NCI-H524 (cell line): ENCODE measurements around the gene CMTR1.

ENCODE experiments used
- DNase-seq, 2 experiments: peaks; one replicate each; lab custom pipeline; 2025; lab: John Stamatoyannopoulos, UW

The CMTR1 gene

DNA sequence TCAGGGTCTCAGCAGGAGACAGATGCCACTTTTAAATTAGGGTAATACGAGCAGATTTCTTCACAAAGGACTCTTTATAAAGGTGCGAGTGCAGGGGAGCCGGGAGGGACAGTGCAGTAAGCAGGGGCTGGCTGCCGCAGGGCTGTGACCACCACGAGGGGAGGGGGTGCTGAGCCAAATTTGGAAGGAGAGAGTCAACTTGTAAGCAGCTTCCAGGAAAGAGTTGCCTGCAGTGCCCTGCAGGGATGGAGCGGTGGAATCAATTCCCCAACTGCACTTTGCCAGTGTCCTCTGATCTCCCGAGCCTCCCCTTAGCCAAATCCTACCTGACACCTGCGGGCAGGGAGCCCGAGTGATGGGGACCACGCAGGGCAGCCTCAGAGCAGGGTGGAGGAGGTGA lies 80.6 kb downstream of the CMTR1 start:
- DNase-seq, result no peak

DNA sequence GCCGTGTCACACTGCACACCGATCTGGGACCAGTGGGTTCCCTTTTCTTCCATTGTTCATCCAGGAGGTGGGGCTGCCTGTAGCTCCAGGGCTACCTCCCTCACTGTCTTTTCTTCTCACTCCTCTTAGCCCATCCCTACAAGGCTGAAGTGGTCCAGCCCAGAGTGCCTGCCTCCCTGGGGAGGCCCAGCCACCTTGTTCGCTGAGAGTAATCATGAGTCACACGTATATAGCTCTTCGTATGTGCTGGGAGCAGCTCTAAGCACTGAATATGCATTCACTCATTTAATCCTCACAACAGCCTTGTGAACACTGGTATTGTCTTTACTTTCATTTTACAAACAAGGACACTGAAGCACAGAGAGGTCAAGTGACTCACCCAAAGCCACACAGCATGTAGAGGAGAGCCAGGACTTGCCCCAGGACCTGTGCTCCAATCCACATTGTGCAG lies 81.3 kb downstream of the CMTR1 start:
- no peak for DNase-seq

DNA sequence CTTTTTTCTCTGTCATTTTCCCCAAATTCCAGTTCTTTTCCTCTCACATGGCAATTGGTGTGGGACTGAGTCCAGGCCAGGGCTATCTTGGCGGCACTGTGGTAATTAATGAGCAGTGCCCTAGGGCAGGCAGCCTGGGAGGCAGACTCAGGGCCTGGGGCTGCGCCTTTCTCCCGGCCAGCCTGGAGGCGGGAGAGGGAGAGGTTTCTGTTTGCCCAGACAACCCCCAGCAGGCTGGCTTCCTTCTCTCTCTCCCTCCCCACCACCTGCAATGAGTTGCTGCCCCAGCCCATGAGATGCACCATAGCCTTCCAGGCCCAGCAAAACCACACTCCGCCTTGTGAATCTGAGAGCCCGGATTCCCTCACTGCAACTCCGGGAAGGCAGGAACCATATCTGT lies 81.8 kb downstream of the CMTR1 start:
- DNase-seq, result no peak

DNA sequence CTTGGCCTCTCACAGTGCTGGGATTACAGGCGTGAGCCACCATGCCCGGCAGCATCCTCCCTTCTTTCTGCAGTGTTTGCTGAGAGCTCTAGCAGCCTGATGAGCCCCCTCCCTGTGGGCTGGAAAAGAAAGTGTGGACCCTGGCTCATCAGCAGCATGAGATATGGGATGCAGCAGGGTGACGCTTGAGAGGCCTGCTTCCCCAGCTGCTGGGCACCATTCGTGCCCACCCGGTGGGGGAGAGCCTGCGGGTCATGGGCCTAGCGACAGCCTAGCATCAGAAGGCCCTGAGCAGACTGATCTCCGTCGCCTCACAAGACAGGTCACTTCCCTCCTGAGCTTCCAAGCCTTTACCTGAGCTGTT lies 82.7 kb downstream of the CMTR1 start:
- DNase-seq, result no peak

DNA sequence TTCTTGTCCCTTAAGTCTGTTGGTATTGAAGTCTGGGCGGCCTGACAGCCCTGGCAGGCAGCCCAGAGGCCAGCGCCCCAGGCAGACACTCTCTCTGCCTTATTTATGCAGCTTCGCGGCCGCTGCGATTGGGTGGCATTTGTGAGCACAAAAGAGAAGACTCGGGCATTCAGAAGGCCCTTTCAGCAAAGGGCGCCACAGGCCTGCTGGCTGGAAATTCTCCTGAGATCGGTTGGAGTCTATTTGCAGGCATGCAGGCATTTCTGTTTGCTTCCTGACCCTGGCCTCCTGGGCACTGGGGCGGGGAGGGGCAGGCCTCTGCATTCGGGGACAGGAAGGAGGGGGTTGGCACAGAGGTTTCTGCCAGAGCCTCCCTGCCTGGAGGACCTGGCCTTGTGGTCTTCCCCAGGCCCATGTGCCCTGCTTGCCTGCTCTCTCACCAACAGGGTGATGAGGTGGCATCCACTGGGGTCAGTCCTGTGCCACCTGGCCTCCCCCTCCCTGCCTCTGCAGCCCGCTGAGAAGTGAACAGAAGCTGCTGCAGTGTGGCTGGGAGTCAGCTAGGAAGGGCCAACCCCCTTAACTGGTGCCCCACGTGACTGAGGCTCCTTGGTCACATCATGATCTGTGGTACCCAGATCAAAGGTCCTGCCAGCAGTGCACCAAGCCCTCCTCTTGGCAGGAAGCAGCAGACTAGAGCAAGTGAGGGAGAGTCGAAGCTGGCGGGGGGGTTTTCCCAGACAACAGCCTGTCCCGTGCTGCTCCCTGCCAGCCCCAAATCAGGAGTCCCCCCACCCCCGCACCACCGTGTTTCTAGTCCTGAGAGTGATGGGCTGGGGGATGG lies 83.3 kb downstream of the CMTR1 start:
- peak; percentile 57 to 72 for DNase-seq

DNA sequence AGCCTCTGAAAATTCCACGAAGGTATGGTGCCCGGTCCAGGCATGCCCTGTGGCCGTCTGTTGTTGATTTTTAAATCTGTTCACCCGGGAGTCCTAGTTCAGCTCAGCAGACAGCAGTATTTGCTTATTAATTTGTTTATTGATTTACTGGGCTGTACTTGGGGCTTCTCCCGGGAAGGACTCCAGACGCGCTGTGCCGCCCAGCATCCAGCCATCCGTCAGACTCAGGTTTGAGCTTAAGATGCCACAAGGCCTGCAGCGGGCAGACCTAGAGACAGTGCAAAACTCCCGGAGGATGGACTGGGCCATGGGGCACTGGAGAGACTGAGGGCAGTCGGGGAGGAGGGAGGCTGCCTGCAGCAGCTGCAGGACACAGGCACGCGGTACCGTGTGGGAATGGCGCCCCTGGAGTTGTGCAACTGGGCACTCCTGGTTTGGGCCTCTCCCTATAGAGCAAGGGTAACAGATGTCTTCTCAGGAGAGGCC lies 83.9 kb downstream of the CMTR1 start:
- peak in 1 of 2 experiments; percentile 88 for DNase-seq

DNA sequence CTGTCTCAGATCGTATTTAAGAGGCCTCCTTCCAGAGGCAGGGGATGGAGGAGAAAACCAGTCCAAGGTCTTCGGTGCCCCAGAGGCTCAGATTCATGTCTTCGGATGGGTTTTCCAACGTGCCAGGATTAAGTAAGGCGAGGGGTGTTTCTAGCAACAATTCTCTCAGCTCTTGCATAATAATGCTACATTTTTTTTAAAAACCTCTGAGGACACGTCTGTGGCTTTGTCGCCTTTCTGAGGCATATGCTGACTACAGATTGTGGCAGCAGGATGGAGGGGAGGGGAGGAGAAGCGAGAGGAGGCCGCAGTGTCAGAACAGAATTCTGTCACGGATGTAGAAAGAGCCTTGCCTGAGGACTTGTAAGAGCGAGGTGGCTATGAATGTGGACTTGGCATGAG lies 84.4 kb downstream of the CMTR1 start:
- DNase-seq, result peak; percentile 56 to 88

DNA sequence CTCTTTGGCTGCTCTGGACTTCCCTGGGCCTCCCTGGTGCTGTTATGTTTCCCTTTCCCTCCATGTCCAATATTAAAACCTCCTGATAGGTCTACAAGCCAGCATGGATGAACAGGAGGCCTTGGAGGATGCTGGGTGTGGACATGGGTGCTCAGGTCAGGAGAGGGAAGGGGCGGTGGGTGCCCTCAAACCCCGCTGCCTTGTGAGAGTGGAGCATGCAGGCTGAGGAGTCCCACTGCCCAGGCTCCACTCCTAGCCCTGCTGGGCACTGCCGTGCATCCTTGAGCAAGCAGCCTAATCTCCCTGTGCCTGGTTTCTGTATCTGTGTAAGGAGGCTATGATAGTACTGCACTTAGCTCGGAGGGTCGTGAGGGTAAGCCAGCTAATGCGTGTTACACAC lies 85.1 kb downstream of the CMTR1 start:
- peak in 1 of 2 experiments; percentile 15 for DNase-seq

DNA sequence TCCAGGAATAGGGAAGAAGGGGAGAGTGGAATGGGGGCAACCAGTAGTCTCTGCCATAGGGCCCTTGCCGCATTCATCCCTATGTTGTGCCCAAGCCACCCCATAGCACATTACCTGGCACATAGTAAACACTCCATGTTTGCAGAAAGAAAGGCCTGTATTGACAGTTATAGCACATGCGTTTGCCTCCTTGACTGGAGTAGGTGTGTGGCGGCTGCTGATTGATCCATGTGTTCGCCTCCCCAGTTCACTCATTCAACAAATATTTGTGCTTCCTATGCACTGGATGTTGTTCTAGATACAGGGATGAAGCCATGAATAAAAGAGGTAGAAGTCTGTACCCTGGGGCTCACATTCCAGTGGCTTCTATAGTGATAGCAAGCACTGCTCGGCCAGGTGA lies 86.4 kb downstream of the CMTR1 start:
- no peak for DNase-seq

DNA sequence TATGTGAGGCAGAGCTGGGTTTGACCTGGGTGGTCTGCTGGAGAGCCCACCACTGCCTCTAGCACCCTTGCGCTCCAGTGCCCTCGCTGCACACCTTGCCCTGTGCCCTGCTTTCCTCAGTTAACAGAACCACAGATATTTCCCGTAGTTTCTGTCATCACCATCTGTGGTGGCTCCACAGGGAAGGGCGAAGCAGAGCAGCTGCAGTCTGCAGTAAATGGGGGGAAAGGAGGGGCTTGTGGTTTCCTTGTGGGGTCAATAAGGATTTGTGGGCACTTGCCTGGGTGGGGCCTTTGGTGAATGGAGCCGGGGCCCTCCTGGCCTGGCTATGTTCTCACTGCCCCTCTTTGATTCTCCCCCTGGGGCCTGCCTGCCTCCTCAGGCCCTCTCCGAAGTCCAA lies 87.9 kb downstream of the CMTR1 start:
- DNase-seq, result peak in 1 of 2 experiments; percentile 20

DNA sequence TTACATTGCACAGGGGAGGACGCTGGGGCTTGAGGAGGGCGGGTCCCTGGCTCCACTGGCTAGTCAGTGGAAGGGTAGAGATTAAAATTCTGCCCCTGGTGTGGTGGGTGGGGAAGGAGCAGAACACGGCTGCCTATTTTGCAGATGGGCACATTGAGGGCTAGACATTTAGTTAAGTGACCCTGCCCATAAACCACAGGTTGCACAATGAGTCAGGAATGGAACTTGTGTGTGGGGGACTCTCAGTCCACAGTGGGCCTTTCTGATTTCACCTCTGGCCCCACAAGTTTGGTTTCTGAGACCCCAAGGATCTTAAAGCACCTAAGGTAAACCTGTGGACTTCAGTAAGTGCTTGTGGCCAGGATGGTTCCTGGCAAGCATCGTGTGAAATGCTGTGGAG lies 88.7 kb downstream of the CMTR1 start:
- DNase-seq, result no peak

DNA sequence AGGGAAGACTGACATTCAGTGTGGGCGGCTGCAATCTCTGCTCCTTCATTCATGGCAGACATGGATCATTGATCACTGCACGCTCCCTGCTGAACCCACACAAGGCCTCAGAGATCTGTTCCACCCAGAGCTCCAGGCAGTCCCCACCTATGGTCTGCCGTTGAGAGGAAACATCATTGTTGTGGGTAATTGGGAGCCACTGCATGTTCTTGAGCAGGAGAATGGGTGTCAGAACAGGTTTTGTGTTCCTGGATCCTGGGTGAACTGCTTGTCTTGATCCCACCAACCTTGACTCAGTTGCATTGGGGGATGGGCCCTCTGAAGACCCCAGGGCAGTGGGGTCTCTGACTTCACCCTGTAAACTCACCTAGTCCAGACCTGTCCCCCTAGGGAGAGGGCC lies 89.8 kb downstream of the CMTR1 start:
- DNase-seq, result no peak

DNA sequence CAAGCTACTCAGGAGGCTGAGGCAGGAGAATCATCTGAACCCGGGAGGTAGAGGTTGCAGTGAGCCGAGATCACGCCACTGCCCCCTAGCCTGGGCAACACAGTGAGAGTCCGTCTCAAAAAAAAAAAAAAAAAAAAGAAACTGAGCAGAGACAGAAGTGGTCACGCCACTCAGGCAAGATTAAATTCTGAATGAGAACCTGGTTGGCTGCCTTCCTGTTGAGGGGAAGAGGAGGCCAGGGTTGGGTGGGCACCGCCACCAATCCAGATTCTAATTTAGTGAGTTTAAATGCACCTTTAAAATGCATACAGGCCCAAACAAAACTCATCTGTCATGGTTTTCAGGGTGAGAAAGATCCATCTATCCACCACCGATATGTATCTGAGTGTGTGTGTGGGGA lies 90.4 kb downstream of the CMTR1 start:
- peak in 1 of 2 experiments; percentile 48 for DNase-seq

DNA sequence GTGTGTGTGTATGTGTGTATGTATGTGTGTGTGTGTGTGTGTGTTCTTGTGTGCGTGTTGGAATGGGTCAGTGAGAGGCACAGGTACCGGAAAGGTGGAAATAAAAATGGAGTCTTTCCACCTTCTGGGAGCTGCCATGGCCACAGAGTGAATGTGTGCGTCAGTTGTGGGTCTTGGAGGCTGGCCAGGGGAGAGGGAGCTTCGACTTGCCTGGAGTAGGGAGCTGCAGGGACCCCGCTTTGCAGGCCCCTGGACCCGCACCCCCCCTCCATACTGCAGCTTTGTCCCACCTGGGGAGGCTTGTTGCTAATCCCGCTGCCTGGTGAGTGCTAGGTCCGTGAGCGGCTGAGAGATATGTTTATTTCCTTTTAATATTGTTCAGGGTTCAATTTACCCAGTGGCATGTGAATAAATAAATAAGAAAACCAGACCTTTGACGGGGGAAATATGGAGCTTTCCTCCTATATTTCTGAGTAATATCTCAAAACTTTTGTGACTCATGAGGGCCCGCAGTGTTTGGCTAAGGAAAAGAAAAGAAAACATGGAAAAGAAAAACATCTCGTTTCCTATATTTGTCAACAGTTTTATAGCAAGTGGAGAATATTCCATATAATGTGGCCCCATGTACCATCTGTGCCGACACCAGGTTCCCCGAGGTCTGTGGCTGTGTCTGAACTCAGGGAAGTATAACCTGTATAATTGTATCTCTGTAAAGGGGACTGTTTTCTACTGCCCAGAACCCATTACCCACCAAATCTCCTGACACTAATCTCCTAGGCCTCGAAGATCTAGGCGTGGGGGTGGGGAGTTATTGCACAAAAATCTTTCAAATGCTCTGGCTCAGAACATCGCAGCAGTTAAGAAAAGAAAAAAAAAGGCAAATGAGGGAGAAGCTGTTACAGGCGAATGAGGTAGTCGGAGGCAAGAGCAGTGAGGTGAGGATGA lies 91.3 kb downstream of the CMTR1 start:
- DNase-seq, result no peak

DNA sequence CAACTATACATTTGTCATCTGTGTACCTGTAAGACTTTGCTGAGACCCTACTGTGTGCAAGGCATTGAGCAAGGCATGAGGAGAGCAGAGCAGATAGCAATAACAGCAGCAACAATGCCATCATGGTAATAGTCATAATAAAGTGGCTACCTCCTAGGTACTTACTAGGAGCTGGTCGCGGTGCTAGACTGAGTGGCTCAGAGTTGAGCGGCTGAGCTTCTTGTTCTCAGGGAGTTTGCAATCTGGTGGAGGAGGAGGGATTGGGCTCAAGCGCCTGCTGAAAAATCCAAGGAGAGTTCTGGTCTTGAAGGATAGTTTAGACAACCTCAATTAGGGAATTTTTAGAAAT lies 91.9 kb downstream of the CMTR1 start:
- no peak for DNase-seq

DNA sequence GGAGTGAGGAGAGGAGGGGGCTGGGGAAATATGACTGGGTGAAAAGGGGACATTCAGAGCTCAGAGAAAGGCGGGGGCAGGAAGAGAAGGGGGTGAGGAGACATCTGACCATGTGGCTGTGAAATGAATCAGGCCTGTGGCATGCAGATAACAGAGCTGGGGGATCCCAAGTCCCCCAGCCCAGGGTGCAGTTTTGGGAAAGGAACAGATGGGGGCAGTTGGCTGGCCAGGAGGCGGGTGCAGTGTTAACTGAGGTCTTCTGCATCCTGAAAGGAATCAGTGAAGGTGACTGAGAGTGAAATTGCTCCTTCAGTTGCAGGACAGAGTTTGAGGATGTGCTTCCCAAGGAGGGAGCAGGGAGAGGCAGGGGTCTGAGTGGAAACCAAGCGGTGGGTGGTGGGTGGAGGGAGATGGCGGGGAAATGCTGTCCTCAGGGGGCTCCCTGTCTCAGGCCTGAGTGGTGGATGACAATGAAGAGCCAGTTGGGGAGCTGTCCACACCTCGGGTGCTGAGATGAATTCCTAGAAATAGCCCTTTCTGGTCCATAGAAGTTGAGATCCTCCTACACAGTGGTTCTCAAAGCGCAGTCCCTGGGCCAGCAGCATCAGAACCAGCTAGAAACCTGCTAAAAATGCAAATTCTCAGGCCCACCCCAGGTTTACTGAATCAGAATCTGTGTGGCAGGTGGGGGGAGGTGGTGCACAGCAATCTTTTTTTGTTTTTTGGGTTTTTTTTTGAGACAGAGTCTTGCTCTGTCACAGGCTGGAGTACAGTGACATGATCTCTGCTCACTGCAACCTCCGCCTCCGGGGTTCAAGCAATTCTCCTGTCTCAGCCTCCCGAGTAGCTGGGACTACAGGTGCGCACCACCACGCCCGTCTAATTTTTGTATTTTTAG lies 92.7 kb downstream of the CMTR1 start:
- peak in 1 of 2 experiments; percentile 15 for DNase-seq

DNA sequence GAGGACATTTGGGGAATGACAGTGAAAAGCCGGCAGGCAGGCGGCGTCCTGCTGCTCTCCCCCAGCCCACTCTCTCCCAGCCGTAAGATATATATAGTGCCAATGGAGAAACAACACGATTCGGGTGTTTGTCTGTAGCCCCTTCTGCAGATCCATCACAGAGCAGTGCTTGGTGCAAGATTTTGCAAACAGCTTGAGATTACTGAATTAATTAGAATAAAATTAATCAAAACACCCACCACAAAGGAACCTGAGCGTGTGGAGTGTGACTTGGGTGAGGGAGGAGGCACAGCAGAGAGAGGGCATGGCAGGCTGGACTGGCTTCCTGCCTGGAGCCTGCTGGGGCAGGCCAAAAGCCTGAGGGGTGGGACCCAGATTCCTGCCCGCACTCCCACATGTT lies 95.5 kb downstream of the CMTR1 start:
- no peak for DNase-seq

DNA sequence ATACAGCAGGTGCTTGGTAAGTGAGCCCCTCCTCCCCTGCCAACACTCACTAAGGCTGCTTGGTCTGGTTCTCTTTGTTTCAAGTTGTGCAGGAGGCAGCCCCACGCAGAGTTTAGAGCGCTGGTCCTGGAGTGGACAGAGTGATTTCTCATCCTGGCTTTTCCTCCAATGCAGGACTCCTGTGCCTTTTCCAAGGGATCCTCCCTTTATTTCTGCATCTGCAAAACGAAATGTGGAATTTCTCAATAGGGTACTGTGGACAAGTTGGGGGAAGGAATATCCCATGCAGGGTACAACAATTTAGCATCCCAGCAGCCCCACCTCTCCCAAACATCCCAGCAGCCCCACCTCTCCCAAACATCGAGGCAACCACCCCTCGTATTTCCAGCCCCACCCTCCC lies 97.3 kb downstream of the CMTR1 start:
- DNase-seq, result no peak

DNA sequence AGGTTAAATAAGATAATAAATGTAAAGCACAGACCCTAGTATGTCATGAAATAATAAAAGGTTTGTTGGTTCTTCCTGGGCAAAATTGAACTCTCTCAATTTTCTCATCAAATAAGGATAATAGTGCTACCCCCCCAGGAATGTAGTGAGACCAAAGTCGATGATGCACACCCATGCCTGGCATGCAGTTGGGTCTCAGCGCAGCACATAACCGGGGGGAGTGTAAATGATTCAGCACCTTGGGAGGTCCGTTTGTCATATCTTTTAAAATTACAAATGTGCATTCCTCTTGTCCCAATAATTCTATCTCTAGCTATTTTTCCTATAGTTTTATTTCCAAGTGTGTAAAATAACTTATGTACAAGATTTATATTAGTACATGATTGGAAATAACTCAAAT lies 98.0 kb downstream of the CMTR1 start:
- DNase-seq, result no peak
